Adrenal gland (tissue), 12 donors: ENCODE results near the gene MALAT1. TPM values are rescaled to one million over a fixed set of nuclear protein-coding genes. Genes with fewer than 3 reads are reported as not detected.
A peak's percentile ranks its signal among the peaks of the same experiment; 100 is the strongest.

Experiments used
- DNase-seq, 7 donors: peaks; one replicate each; pipeline ENCODE4 v3.0.0-alpha.2; 2019 to 2020
- H3K27ac ChIP-seq, 5 donors: fragments of 200-600 bp; sonication (generic) in 4 of 5; 1 replicate in 3 of 5; 2 replicates in 2 of 5; pipeline versions ENCODE4 v1.5.1 to v1.8.0; 2016 to 2020; ENCODE audit warnings: mild to moderate bottlenecking in 1 of 5
- H3K27me3 ChIP-seq: fragments of 200-600 bp; 2 replicates; pipeline ENCODE4 v1.8.0; 2021
- H3K36me3 ChIP-seq, 2 donors: fragments of 200-600 bp; replicated peaks in 1 of 2; 1 replicate in 1 of 2; 2 replicates in 1 of 2; pipeline versions ENCODE4 v1.5.1 to v1.8.0; 2018 to 2022
- H3K4me1 ChIP-seq, 2 donors: fragments of 200-600 bp; replicated peaks in 1 of 2; 1 replicate in 1 of 2; 2 replicates in 1 of 2; pipeline versions ENCODE4 v1.5.1 to v1.8.0; 2018 to 2021
- H3K4me3 ChIP-seq, 4 donors: fragments of 200-600 bp; sonication (generic) in 3 of 4; one replicate each; pipeline ENCODE4 v1.5.1; 2016 to 2018
- H3K9me3 ChIP-seq, 3 donors: fragments of 200-600 bp; sonication (generic) in 1 of 3; replicated peaks in 1 of 3; 1 replicate in 2 of 3; 2 replicates in 1 of 3; pipeline versions ENCODE4 v1.5.1 to v1.8.0; 2016 to 2021
- CTCF ChIP-seq, 6 experiments: fragments of 450-650 bp in 4 of 6; fragments of 200-600 bp in 2 of 6; sonication (generic) in 1 of 6; IDR thresholded peaks; 1 replicate in 5 of 6; 2 replicates in 1 of 6; pipeline versions ENCODE4 v1.5.1 to v1.8.0; 2016 to 2021; ENCODE audit warnings: antibody characterized with exemption in 6 of 6, mild to moderate bottlenecking in 2 of 6, moderate library complexity in 1 of 6
- POLR2A ChIP-seq, 2 donors: fragments of 450-650 bp; IDR thresholded peaks; one replicate each; pipeline ENCODE4 v1.6.1; 2017; ENCODE audit warnings: antibody characterized with exemption in 2 of 2, mild to moderate bottlenecking in 2 of 2, moderate library complexity in 1 of 2
- WGBS, 4 donors: extraction: QIAGEN DNeasy Blood & Tissue Kit in 2 of 4; methylation state at CpG; one replicate each; pipeline versions ENCODE4 v1.1.5 to v1.1.7; 2013 to 2017; 5-methylcytosine and 5-hydroxymethylcytosine counted together
- intact Hi-C, 2 donors: fragments of 100-400 bp; cut with DNase I; formaldehyde crosslinking; loops; one replicate each; pipeline versions ENCODE4 v1.14.1 to v1.15.0; 2022 to 2023
- polyA plus RNA-seq, 3 donors: library from polyadenylated mRNA; stranded (reverse); fragments of 200-250 nt in 2 of 3; fragments of 350-450 nt in 1 of 3; fragmentation: Illumina TruSeq in 1 of 3; extraction: RNeasy Lipid Tissue Mini Kit (QIAGEN cat#74804) in 1 of 3; gene quantifications; one replicate each; pipeline ENCODE4 v1.2.3, GENCODE V29; 2013 to 2014
- total RNA-seq, 9 donors: library from RNA; depleted of rRNA in 4 of 9; stranded (reverse); fragments of >200 nt in 4 of 9; fragments of 120-200 nt in 1 of 9; fragmentation: NEBNext Ultra II Directional in 1 of 9; extraction: Animal tissue kit (Norgen Biotek cat#: 25700) in 1 of 9; gene quantifications; one replicate each; pipeline versions ENCODE4 v1.1.0 to v1.2.4, GENCODE V29; 2013 to 2023
- donor health status: healthy with polysubstance abuse.
- donor health status: Bipolar disorder and iron deficiency.
- donor health status: DM: yes; HTN: yes; CAD: no.
- donor health status: DM: no; HTN: no; CAD: no.
- donor health status: DM: no; HTN: no; CAD: no.
- donor health status: DM: yes; HTN: yes; CAD: no.

The MALAT1 gene
- total and polyA plus RNA-seq, 12 donors: 237 to 17,143 (median 9,608) TPM

DNA sequence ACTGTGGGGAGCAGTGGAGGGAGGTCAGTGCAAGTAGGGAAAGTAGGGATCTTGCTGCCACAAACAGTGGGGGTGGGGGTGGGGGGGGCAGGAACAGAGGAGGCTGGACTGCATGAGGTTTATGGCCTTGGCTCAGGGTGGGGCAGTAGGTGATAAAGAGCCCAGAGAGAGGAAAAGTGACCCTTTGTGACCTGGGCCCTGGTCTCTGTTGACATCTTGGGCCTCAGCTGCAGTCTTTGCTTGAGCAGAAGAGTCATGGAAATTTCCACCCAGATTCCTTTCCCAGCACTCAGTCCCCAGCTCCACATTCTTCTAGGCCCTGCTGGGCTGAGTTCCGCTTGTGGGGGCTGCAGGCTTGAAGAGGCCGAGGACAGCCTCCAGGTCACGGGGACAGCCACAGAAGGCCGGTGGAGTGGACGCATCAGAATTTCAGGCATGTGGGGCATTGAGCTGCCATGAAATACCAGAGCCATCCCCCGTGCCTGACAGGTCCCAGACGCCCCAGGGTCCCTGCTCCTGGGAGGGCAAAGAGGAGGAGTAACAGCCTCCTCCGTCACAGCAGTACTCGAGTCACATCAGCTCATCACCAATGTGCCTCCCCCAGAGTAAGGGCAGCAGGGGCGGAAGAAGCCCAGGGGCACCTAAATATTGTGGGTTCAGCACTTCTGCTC lies 9.7 kb upstream of the MALAT1 start:
- H3K27me3 ChIP-seq: no peaks in the 10 kb centered on the region
- intact Hi-C loops: no loop called here
- H3K4me3 ChIP-seq: peak overlapping the region in 1 of 4 donors; percentile 8
- H3K9me3 ChIP-seq: no peaks in the 10 kb centered on the region
- 20 to 30% (median 24%) methylated on average over 10 of the region's 10 CpGs for WGBS, 4 donors
- DNase-seq: peak in 6 of 7 donors; percentile 78 to 93 (median 92)
- peak overlapping the region; percentile 95 to 100 (median 99) for H3K27ac ChIP-seq
- peaks cover 82 to 92% of the 10 kb centered on the region in 2 donors for H3K4me1 ChIP-seq
- TF ChIP-seq POLR2A (IDR thresholded peaks at IDR 0.05) (peak in 1 of 2 donors; percentile 60), CTCF (IDR thresholded peaks at IDR 0.05) (peak in 1 of 6 experiments; percentile 10)
- H3K36me3 ChIP-seq: no peaks in the 10 kb centered on the region

GRCh38 chr11:65489706-65490320 lies 9.0 kb upstream of the MALAT1 start:
- Histone ChIP-seq H3K27ac (peak overlapping the region; percentile 95 to 100 (median 99)), H3K9me3 (no peaks in the 10 kb centered on the region), H3K4me3 (peak overlapping the region in 1 of 4 donors; percentile 8), H3K36me3 (no peaks in the 10 kb centered on the region), H3K27me3 (no peaks in the 10 kb centered on the region), H3K4me1 (peaks cover 87 to 97% of the 10 kb centered on the region in 2 donors)
- DNase-seq: peak in 6 of 7 donors; percentile 55 to 82 (median 72)
- no peak for TF ChIP-seq CTCF (IDR thresholded peaks at IDR 0.05)
- no peak for TF ChIP-seq POLR2A (IDR thresholded peaks at IDR 0.05)
- intact Hi-C loops: loop anchor here in 1 of 2 donors (2.0 kb wide), 1 partner anchor 19 kb away; no protein-coding TSS in a partner anchor
- WGBS, 4 donors: 21 to 46% (median 38%) methylated on average over 4 to 8 of the region's 8 CpGs

- H3K4me3 ChIP-seq: no peak overlapping the region
Observed at GRCh38 chr11:65491163-65491465, 7.7 kb upstream of the MALAT1 start.

More at GRCh38 chr11:65491163-65491465, 7.7 kb upstream of the MALAT1 start:
- intact Hi-C loops: loop anchor here in 1 of 2 donors (2.0 kb wide), 1 partner anchor 18 kb away; no protein-coding TSS in a partner anchor
- H3K27ac ChIP-seq: peak overlapping the region; percentile 95 to 100 (median 99)
- TF ChIP-seq CTCF (IDR thresholded peaks at IDR 0.05): no peak
- TF ChIP-seq POLR2A (IDR thresholded peaks at IDR 0.05): no peak
- H3K36me3 ChIP-seq: no peaks in the 10 kb centered on the region
- no peaks in the 10 kb centered on the region for H3K27me3 ChIP-seq
- H3K4me1 ChIP-seq: peaks cover 93 to 97% of the 10 kb centered on the region in 2 donors
- H3K9me3 ChIP-seq: no peaks in the 10 kb centered on the region
- DNase-seq: peak in 3 of 7 donors; percentile 29 to 41 (median 37)
- WGBS, 4 donors: 50 to 59% (median 58%) methylated on average over 3 of the region's 3 CpGs
